B cell (primary cell): ENCODE data around the gene DNASE1.

Experiments used
- CTCF ChIP-seq: fragments of 200-600 bp; IDR thresholded peaks from one replicate; pipeline ENCODE4 v1.8.0; 2022; ENCODE audit warnings: antibody characterized with exemption, mild to moderate bottlenecking
- EZH2 ChIP-seq: IDR thresholded peaks from 2 replicates; pipeline ENCODE4 v1.6.1; 2012; ENCODE audit warnings: borderline replicate concordance, low read depth, mild to moderate bottlenecking, moderate library complexity, low read length; ENCODE audit not compliant: insufficient read depth, poor library complexity, severe bottlenecking

DNA sequence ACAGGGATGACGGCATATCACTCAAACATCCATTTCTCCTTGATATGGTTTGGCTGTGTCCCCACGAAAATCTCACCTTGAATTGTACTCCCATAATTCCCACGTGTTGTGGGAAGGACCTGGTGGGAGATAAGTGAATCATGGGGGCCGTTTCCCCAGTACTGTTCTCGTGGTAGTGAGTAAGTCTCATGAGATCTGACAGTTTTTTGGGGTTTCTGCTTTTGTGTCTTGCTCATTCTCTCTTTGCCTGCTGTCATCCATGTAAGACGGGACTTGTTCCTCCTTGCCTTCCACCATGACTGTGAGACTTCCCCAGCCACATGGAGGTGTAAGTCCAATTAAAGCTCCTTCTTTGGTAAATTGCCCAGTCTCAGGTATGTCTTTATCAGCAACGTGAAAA is 32.5 kb downstream of the DNASE1 start:
- TF ChIP-seq CTCF, result no peak
- TF ChIP-seq EZH2, result no peak
